WTC11 (cell line): ENCODE data around the gene PAK5. TPM values are rescaled to one million over a fixed set of nuclear protein-coding genes. Genes with fewer than 3 reads are reported as not detected.

ENCODE experiments used
- ATAC-seq: fragments of 200-7000 bp; cut with Tn5 transposase; 2 replicates; pipeline ENCODE4 v1.10.0; 2021; ENCODE audit warnings: mild to moderate bottlenecking, moderate library complexity
- CTCF ChIA-PET: fragments of 300-600 bp; sonication (Branson Sonifier 250); formaldehyde crosslinking; loops from one replicate; lab custom pipeline; 2021; ENCODE audit warnings: antibody characterized with exemption; lab: Charles Lee
- POLR2A ChIA-PET: fragments of 350-600 bp; sonication (Branson Sonifier 250); formaldehyde crosslinking; loops from one replicate; lab custom pipeline; 2021; ENCODE audit warnings: antibody characterized with exemption; lab: Charles Lee
- DNase-seq: peaks from one replicate; pipeline ENCODE4 v3.0.0; 2021; ENCODE audit warnings: low spot score
- H3K27ac Mint-ChIP-seq: 2 replicates; pipeline ENCODE4 v1.8.0; 2021; ENCODE audit warnings: mixed read lengths
- H3K27me3 Mint-ChIP-seq: 2 replicates; pipeline ENCODE4 v1.8.0; 2021; ENCODE audit warnings: low read depth, mild to moderate bottlenecking, moderate library complexity, mixed read lengths
- H3K36me3 Mint-ChIP-seq: 2 replicates; pipeline ENCODE4 v1.8.0; 2021; ENCODE audit warnings: mixed read lengths
- H3K4me1 Mint-ChIP-seq: 2 replicates; pipeline ENCODE4 v1.8.0; 2022; ENCODE audit warnings: mixed read lengths
- H3K4me3 Mint-ChIP-seq: 2 replicates; pipeline ENCODE4 v1.8.0; 2021; ENCODE audit warnings: mild to moderate bottlenecking, moderate library complexity, mixed read lengths
- H3K9me3 Mint-ChIP-seq: 2 replicates; pipeline ENCODE4 v1.8.0; 2021; ENCODE audit warnings: mixed read lengths
- ATF1 ChIP-seq: sonication (generic); formaldehyde crosslinking; IDR thresholded peaks from 2 replicates; pipeline ENCODE4 v1.8.1; 2023; ENCODE audit warnings: mild to moderate bottlenecking, moderate library complexity, missing genetic modification reagents
- ATF2 ChIP-seq: sonication (generic); formaldehyde crosslinking; IDR thresholded peaks from 2 replicates; pipeline ENCODE4 v1.8.1; 2022; ENCODE audit warnings: low read depth, missing genetic modification reagents, borderline replicate concordance
- E2F4 ChIP-seq: sonication (generic); formaldehyde crosslinking; IDR thresholded peaks from 2 replicates; pipeline ENCODE4 v1.8.1; 2022; ENCODE audit warnings: low read depth, mild to moderate bottlenecking, moderate library complexity, missing genetic modification reagents, borderline replicate concordance
- ELF4 ChIP-seq: sonication (generic); formaldehyde crosslinking; IDR thresholded peaks from 2 replicates; pipeline ENCODE4 v1.8.1; 2022; ENCODE audit warnings: low read depth, mild to moderate bottlenecking, moderate library complexity, missing genetic modification reagents
- ESRRA ChIP-seq: sonication (generic); formaldehyde crosslinking; IDR thresholded peaks from 2 replicates; pipeline ENCODE4 v1.8.1; 2022; ENCODE audit warnings: mild to moderate bottlenecking, missing genetic modification reagents, borderline replicate concordance
- FOXK1 ChIP-seq: sonication (generic); formaldehyde crosslinking; IDR thresholded peaks from 2 replicates; pipeline ENCODE4 v1.8.0; 2022; ENCODE audit warnings: mild to moderate bottlenecking, moderate library complexity, missing genetic modification reagents
- FOXP1 ChIP-seq: sonication (generic); formaldehyde crosslinking; IDR thresholded peaks from 2 replicates; pipeline ENCODE4 v1.8.0; 2022; ENCODE audit warnings: missing genetic modification reagents, mild to moderate bottlenecking, moderate library complexity, borderline replicate concordance
- FOXP4 ChIP-seq: sonication (generic); formaldehyde crosslinking; IDR thresholded peaks from 2 replicates; pipeline ENCODE4 v1.8.0; 2022; ENCODE audit warnings: mild to moderate bottlenecking, missing genetic modification reagents
- GRHL2 ChIP-seq: fragments of 250-450 bp; sonication (Bioruptor Pico); IDR thresholded peaks from 2 replicates; pipeline ENCODE4 v1.8.0; 2022; ENCODE audit warnings: mild to moderate bottlenecking, moderate library complexity; ENCODE audit not compliant: insufficient replicate concordance, severe bottlenecking
- IRF2 ChIP-seq: sonication (generic); formaldehyde crosslinking; IDR thresholded peaks from 2 replicates; pipeline ENCODE4 v1.8.0; 2022; ENCODE audit warnings: low read depth, missing genetic modification reagents, borderline replicate concordance
- MYBL2 ChIP-seq: sonication (generic); formaldehyde crosslinking; IDR thresholded peaks from 2 replicates; pipeline ENCODE4 v1.8.1; 2023; ENCODE audit warnings: mild to moderate bottlenecking, moderate library complexity, missing genetic modification reagents
- NFE2L1 ChIP-seq: sonication (generic); formaldehyde crosslinking; IDR thresholded peaks from 2 replicates; pipeline ENCODE4 v1.8.1; 2023; ENCODE audit warnings: missing genetic modification reagents
- NR1H2 ChIP-seq: sonication (generic); formaldehyde crosslinking; IDR thresholded peaks from 2 replicates; pipeline ENCODE4 v1.9.0; 2021; ENCODE audit warnings: mild to moderate bottlenecking, moderate library complexity, missing genetic modification reagents
- PRDM15 ChIP-seq: sonication (generic); formaldehyde crosslinking; IDR thresholded peaks from 2 replicates; pipeline ENCODE4 v1.8.0; 2022; ENCODE audit warnings: missing genetic modification reagents
- PREB ChIP-seq: sonication (generic); formaldehyde crosslinking; IDR thresholded peaks from 2 replicates; pipeline ENCODE4 v1.8.1; 2022; ENCODE audit warnings: mild to moderate bottlenecking, missing genetic modification reagents, moderate library complexity, borderline replicate concordance
- TP53 ChIP-seq: sonication (generic); formaldehyde crosslinking; IDR thresholded peaks from 2 replicates; pipeline ENCODE4 v1.8.1; 2023; ENCODE audit warnings: mild to moderate bottlenecking, missing genetic modification reagents
- ZNF416 ChIP-seq: fragments of 250-450 bp; sonication (Bioruptor Pico); IDR thresholded peaks from 2 replicates; pipeline ENCODE4 v1.9.0; 2021; ENCODE audit warnings: mild to moderate bottlenecking, inconsistent platforms
- ZNF423 ChIP-seq: fragments of 250-450 bp; sonication (Bioruptor Pico); IDR thresholded peaks from 2 replicates; pipeline ENCODE4 v2.1.2; 2022; ENCODE audit warnings: mild to moderate bottlenecking, moderate library complexity
- total RNA-seq: library from RNA; stranded (reverse); gene quantifications from 3 replicates; pipeline ENCODE4 v1.2.3, GENCODE V29; 2021

The PAK5 gene
- total RNA-seq, 1 experiment from 2014 or later = 0.31 TPM

GRCh38 chr20:9807136-9807535 lies 31.7 kb downstream of the PAK5 start (continued):
- no peak for TF ChIP-seq ATF2
- TF ChIP-seq, all 79 proteins: peak for 0

- peaks cover 12% of the 10 kb centered on the region for H3K9me3 Mint-ChIP-seq
- CTCF ChIA-PET = no interaction called here
Observed at GRCh38 chr20:9800421-9800820, 38.5 kb downstream of the PAK5 start.

GRCh38 chr20:9794831-9795230 lies 44.0 kb downstream of the PAK5 start:
- ChIA-PET CTCF (no interaction called here), POLR2A (no interaction called here)
- Mint-ChIP-seq H3K27me3 (no peaks in the 10 kb centered on the region; the same call in 1 of the 2 replicates), H3K36me3 (no peaks in the 10 kb centered on the region), H3K4me3 (no peak overlapping the region), H3K27ac (no peak overlapping the region), H3K4me1 (no peaks in the 10 kb centered on the region), H3K9me3 (peaks cover 9% of the 10 kb centered on the region; the same call in 1 of the 2 replicates)
- TF ChIP-seq NFE2L1 (CRISPR knock-in tag) (no peak), ATF1 (CRISPR knock-in tag) (no peak), FOXK1 (CRISPR knock-in tag) (no peak), FOXP4 (CRISPR knock-in tag) (no peak), E2F4 (CRISPR knock-in tag) (no peak), ESRRA (CRISPR knock-in tag) (no peak), ELF4 (CRISPR knock-in tag) (no peak), PRDM15 (CRISPR knock-in tag) (no peak), IRF2 (no peak), ZNF416 (CRISPR knock-in tag) (no peak), GRHL2 (CRISPR knock-in tag) (no peak), FOXP1 (no peak), ZNF423 (CRISPR knock-in tag) (no peak)
- no peak for ATAC-seq
- no peak for DNase-seq

More at GRCh38 chr20:9800421-9800820, 38.5 kb downstream of the PAK5 start:
- H3K27me3 Mint-ChIP-seq = no peaks in the 10 kb centered on the region
- H3K4me3 Mint-ChIP-seq = no peak overlapping the region
- no peak for ATAC-seq
- no peaks in the 10 kb centered on the region for H3K36me3 Mint-ChIP-seq
- peaks cover 4% of the 10 kb centered on the region; the same call in 1 of the 2 replicates for H3K4me1 Mint-ChIP-seq
- no peak overlapping the region for H3K27ac Mint-ChIP-seq
- POLR2A ChIA-PET = no interaction called here
- TF ChIP-seq MYBL2 (CRISPR knock-in tag) (no peak), PREB (CRISPR knock-in tag) (no peak), GRHL2 (CRISPR knock-in tag) (no peak), NFE2L1 (CRISPR knock-in tag) (no peak), NR1H2 (CRISPR knock-in tag) (no peak), TP53 (CRISPR knock-in tag) (no peak)
- no peak for DNase-seq
